Measurements from ENCODE around the gene SSR1.
"Not testable (repeated sequence)": the region's sequence is repeated elsewhere in the genome, so short reads cannot be mapped to it uniquely, and the experiment has no call there.

The SSR1 gene

DNA sequence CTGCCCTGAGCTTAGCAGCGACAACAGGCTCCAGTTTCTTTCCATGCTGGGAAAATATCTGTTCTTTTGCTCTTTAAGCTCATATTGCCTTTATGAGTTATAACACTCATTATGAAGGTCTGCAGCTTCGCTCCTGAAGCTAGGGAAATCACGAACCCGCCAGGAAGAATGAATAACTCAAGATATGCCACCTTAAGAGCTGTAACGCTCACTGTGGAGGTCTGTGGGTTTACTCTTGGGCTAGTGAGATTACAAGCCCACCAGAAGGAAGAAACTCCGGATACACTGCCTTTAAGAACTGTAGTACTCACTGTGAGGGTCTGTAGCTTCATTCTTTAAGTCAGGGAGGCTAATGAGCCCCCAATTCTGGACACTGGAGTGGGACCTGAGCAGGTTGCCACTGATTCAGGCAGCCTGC, 3.0 kb upstream of the SSR1 start:
- TF ChIP-seq, protein P1, sequence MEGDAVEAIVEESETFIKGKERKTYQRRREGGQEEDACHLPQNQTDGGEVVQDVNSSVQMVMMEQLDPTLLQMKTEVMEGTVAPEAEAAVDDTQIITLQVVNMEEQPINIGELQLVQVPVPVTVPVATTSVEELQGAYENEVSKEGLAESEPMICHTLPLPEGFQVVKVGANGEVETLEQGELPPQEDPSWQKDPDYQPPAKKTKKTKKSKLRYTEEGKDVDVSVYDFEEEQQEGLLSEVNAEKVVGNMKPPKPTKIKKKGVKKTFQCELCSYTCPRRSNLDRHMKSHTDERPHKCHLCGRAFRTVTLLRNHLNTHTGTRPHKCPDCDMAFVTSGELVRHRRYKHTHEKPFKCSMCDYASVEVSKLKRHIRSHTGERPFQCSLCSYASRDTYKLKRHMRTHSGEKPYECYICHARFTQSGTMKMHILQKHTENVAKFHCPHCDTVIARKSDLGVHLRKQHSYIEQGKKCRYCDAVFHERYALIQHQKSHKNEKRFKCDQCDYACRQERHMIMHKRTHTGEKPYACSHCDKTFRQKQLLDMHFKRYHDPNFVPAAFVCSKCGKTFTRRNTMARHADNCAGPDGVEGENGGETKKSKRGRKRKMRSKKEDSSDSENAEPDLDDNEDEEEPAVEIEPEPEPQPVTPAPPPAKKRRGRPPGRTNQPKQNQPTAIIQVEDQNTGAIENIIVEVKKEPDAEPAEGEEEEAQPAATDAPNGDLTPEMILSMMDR (IDR thresholded peaks at IDR 0.05; ENCODE audit: low read depth, low read length, missing control alignments): no peak
- no peak for DNase-seq (ENCODE audit: low read depth)

DNA sequence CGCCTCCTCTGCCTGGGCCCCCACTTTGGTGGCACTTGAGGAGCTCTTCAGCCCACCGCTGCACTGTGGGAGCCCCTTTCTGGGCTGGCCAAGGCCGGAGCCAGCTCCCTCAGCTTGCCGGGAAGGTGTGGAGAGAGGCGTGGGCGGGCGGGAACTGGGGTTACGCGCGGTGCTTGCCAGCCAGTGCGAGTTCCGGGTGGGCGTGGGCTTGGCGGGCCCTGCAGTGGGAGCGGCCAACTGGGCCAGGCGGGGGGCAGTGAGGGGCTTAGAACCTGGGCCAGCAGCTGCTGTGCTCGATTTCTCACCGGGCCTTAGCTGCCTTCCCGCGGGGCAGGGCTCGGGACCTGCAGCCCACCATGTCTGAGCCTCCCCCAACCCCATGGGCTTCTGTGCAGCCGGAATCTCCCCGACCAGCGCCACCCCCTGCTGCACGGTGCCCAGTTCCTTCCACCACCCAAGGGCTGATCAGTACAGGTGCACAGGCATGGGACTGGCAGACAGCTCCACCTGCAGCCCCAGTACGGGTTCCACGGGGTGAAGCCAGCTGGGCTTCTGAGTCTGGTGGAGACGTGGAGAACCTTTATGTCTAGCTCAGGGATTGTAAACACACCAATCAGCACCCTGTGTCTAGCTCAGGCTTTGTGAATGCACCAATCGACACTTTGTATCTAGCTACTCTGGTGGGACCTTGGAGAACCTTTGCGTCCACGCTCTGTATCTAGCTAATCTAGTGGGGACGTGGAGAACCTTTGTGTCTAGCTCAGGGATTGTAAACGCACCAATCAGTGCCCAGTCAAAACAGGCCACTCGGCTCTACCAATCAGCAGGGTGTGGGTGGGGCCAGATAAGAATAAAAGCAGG, 2.3 kb upstream of the SSR1 start:
- H3K4me3 ChIP-seq (ENCODE audit: low read depth, low read length); DNase-seq (ENCODE audit: low read depth): not testable (repeated sequence)

More for the DNA sequence above, 3.0 kb upstream of the SSR1 start:
- no peak overlapping the region for H3K4me3 ChIP-seq (ENCODE audit: low read depth, low read length)

DNA sequence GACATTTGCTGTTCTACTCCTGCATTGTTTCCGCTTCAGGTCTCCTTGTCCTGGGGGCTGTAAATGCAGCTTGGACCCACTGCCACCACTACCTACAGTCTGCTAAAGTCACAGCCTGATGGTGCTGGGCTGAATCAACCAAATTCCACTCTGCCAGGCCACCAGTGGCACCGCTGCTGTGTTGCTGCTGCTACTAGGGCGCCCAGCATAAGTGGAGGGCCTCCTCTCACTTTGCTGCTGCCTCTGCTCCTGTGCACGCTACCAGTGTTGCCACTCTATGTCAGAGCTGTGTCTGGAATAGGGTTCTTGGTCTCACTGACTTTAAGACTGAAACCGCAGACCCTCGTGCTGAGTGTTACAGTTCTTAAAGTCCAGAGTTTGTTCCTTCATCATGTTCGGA, 1.4 kb upstream of the SSR1 start:
- TF ChIP-seq, protein P1 (IDR thresholded peaks at IDR 0.05; ENCODE audit: low read depth, low read length, missing control alignments): no peak
- DNase-seq (ENCODE audit: low read depth): no peak
- no peak overlapping the region for H3K4me3 ChIP-seq (ENCODE audit: low read depth, low read length)

DNA sequence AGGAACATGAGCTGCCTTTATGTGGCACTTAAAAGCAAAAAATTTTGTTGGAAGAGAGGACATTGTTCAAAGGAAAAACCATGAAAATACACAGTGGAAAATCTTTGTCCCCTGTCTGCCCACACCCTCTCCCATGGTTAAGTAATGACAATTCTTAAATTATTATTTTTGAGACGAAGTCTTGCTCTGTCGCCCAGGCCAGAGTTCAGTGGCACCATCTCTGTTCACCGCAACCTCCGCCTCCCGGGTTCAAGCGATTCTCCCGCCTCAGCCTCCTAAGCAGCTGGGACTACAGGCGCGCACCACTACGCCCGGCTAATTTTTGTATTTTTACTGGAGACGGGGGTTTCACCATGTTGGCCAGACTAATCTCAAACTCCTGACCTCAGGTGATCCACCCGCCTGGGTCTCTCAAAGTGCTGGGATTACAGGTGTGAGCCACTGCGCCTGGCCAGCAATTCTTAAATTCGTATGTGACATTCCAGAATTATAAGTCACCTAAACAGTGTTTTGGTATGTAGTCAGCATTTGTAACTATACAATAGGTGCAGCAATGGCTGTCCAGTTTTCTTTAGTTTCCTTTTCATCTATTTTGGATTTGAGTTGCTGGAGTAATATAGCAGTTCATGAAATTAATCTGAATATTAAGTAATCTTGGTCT, 636 bp upstream of the SSR1 start:
- peak overlapping the region; percentile 81 for H3K4me3 ChIP-seq (ENCODE audit: low read depth, low read length)
- DNase-seq (ENCODE audit: low read depth): no peak
- TF ChIP-seq, protein P1 (IDR thresholded peaks at IDR 0.05; ENCODE audit: low read depth, low read length, missing control alignments): no peak

DNA sequence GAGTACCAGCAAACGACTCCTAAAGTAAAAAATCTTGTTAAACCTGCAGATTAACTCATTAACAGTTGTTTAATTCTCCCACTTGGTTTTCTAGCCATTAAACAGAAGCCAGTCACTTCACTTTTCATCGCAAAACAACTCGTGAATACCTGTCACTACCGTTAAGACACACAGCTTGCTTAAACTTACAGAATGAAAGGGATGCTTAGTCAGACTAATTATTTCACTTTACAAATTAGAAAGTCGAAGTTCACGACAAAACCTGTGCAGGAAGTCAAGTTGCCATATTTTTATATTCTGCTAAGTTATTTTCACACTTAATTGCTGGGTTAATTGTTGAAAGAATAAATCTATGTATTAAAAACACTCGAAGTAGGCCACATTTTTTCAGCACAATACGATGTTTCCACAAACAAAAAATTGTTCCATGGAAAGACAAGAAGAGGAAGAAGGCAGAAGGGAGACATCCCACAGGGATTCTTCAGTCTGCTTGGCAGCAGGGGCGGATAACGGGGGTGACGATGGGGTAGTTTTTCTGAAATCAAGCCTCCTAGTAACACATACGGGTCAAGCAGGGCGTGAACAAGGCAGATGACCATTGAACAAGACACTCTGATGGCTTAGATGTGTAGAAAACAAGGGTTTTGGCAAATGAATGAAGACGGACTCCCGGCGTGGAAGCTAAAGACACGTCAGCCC, 933 bp downstream of the SSR1 start:
- DNase-seq (ENCODE audit: low read depth): no peak
- TF ChIP-seq, protein P1 (IDR thresholded peaks at IDR 0.05; ENCODE audit: low read depth, low read length, missing control alignments): no peak
- H3K4me3 ChIP-seq (ENCODE audit: low read depth, low read length): peak overlapping the region; percentile 81

DNA sequence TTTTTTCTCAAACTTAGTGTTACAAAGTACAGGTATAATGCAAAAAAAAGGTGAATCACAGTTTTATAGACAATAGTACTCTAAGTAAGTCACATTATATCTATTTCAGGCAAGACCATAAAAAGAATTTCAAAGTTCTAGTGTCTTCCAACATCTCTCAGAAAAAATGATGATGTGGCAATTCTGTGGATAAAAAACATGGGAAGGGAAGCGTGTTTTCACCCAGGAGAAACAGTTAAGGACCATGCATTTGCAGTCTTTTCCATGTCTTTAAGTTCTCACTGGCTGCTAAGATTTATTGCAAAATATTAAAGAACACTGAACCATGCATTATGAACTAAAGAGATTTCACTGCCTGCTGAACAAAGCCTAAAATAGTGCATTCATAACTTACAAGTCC, 1.8 kb downstream of the SSR1 start:
- no peak for DNase-seq (ENCODE audit: low read depth)
- peak overlapping the region; percentile 81 for H3K4me3 ChIP-seq (ENCODE audit: low read depth, low read length)
- TF ChIP-seq, protein P1 (IDR thresholded peaks at IDR 0.05; ENCODE audit: low read depth, low read length, missing control alignments): no peak

DNA sequence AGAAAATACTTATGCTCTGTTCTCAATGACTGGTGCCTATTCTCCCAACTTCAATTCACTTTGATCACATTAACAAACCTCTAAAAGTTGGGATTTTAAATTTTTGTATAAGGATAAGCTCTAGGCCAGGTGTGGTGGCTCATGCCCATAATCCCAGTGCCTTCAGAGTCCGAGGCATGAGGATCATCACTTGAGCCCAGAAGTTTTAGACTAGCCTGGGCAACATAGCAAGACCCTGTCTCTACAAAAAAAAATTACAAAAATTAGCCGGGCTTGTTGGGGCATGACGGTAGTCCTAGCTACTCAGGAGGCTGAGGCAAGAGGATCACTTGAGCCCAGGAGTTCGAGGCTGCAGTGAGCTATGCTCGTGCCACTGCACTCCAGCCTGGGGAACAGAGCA, 3.9 kb downstream of the SSR1 start:
- no peak for DNase-seq (ENCODE audit: low read depth)
- TF ChIP-seq, protein P1 (IDR thresholded peaks at IDR 0.05; ENCODE audit: low read depth, low read length, missing control alignments): no peak
- H3K4me3 ChIP-seq (ENCODE audit: low read depth, low read length): no peak overlapping the region
